Activated naive CD8-positive, alpha-beta T cell (primary cell): Measurements from ENCODE around the gene KIF1B.
"Not testable (repeated sequence)": the region's sequence is repeated elsewhere in the genome, so short reads cannot be mapped to it uniquely, and the experiment has no call there.

Experiments used
- H3K27ac Mint-ChIP-seq: one replicate; pipeline ENCODE4 v1.8.0; 2021; ENCODE audit warnings: mixed read lengths
- H3K27me3 Mint-ChIP-seq: one replicate; pipeline ENCODE4 v1.8.0; 2021; ENCODE audit warnings: mixed read lengths
- H3K36me3 Mint-ChIP-seq: one replicate; pipeline ENCODE4 v1.8.0; 2021; ENCODE audit warnings: mixed read lengths
- H3K4me1 Mint-ChIP-seq: one replicate; pipeline ENCODE4 v1.8.0; 2021; ENCODE audit warnings: low read depth, mixed read lengths
- H3K4me3 Mint-ChIP-seq: one replicate; pipeline ENCODE4 v1.8.0; 2021; ENCODE audit warnings: mild to moderate bottlenecking, mixed read lengths
- H3K9me3 Mint-ChIP-seq: one replicate; pipeline ENCODE4 v1.8.0; 2021; ENCODE audit warnings: low read depth, mixed read lengths

The KIF1B gene

GRCh38 chr1:10339815-10340214 lies 129.4 kb downstream of the KIF1B start:
- H3K27me3 Mint-ChIP-seq: no peaks in the 10 kb centered on the region
- H3K36me3 Mint-ChIP-seq: peaks cover 15% of the 10 kb centered on the region
- no peaks in the 10 kb centered on the region for H3K9me3 Mint-ChIP-seq
- H3K4me1 Mint-ChIP-seq: no peaks in the 10 kb centered on the region
- no peak overlapping the region for H3K27ac Mint-ChIP-seq
- no peak overlapping the region for H3K4me3 Mint-ChIP-seq

DNA sequence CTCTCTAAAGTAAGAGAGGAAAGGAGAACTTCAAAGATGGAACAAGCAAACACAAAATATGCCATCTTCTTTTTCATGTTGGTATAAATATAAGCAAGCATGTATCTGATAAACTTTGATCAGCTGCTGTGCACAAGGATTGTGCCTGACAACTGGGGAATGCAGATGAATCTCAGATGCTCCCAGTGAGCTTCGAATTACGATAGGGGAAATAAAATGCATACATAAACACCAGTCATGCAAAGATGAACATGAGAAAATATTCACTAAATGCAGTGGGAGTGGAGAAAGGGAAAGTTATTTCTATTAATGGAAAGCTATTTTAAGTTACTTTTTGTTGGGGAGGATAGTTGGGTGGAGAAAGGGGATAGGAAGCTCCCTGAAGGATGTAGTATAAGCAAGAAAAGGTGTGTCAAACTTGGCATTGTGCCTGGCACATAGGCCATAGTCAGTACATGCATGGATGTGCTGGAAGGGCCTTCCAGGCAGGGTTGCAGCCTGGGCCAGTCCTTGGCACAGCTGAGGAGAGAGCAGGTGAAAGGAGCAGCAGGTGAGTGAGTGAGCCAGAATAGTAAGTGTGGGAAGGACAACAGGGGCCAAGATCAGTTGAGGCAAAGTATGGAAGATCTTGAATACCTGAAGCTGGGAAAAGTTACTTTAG lies 130.7 kb downstream of the KIF1B start:
- Mint-ChIP-seq H3K27ac (no peak overlapping the region), H3K4me3 (no peak overlapping the region), H3K4me1 (no peaks in the 10 kb centered on the region), H3K9me3 (no peaks in the 10 kb centered on the region), H3K36me3 (peaks cover 15% of the 10 kb centered on the region), H3K27me3 (no peaks in the 10 kb centered on the region)

DNA sequence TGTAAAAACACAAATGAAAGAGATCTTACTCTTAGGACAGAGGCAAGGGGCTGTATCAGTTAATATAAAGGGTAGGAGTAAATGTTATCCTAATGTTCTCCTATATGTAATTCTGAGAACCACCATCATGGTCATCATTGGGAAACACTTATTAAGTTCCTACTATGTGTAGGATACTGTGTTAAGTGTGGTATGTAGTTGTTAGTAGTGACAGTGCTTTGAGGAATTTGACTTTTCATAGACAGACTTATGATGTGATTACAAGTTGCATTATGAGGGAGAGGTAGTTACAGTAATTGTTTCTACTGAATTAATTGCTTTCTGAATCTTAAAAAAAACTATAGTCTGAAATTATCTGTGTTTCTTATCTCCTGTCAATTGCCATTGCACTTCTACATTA lies 136.7 kb downstream of the KIF1B start:
- peaks cover 12% of the 10 kb centered on the region for H3K36me3 Mint-ChIP-seq
- no peak overlapping the region for H3K27ac Mint-ChIP-seq
- no peak overlapping the region for H3K4me3 Mint-ChIP-seq
- no peaks in the 10 kb centered on the region for H3K4me1 Mint-ChIP-seq
- no peaks in the 10 kb centered on the region for H3K27me3 Mint-ChIP-seq
- no peaks in the 10 kb centered on the region for H3K9me3 Mint-ChIP-seq

GRCh38 chr1:10353282-10353681 lies 142.9 kb downstream of the KIF1B start:
- no peaks in the 10 kb centered on the region for H3K4me1 Mint-ChIP-seq
- peaks cover 3% of the 10 kb centered on the region for H3K36me3 Mint-ChIP-seq
- no peaks in the 10 kb centered on the region for H3K27me3 Mint-ChIP-seq
- no peak overlapping the region for H3K27ac Mint-ChIP-seq
- no peaks in the 10 kb centered on the region for H3K9me3 Mint-ChIP-seq
- H3K4me3 Mint-ChIP-seq: no peak overlapping the region

DNA sequence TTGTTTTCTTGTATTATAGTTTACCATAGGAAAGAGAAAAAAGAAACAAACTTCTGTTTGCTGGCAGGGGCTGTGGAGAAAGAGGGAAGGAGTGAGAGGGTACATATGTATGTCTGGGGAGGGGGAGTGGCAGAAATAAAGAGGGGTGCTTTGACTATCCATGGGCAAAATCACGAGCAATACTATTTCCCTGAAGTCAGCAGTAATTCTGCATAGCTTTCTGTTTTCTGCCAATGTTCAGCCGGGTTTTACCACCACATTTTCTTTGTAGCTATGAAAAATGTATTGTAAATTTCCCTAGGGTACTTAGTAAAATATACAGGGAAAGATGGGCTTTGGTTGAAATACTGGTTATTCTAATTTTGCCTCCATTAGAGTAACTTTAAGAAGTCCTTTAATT lies 143.3 kb downstream of the KIF1B start:
- Mint-ChIP-seq H3K4me3 (no peak overlapping the region), H3K27me3 (no peaks in the 10 kb centered on the region), H3K9me3 (no peaks in the 10 kb centered on the region), H3K36me3 (peaks cover 3% of the 10 kb centered on the region), H3K4me1 (no peaks in the 10 kb centered on the region), H3K27ac (no peak overlapping the region)

DNA sequence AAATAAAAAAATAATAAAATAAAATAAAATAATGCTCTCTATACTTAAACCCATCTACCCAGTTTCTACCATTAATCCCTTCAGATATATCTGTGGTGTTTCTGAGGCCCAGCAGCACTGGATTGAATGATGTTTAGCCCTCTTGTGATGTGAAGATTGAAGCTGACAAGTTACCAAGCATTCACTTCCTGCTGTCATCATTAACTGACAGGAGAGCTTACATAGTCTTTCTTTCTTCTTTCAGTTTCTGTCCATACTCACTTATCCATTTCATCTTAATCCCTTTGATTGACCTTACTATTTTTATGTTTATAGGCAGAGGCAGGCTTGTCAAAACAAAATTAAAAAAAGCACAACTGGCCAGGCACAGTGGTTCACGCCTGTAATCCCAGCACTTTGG lies 149.7 kb downstream of the KIF1B start:
- H3K36me3 Mint-ChIP-seq: peaks cover 4% of the 10 kb centered on the region
- H3K4me3 Mint-ChIP-seq: no peak overlapping the region
- no peaks in the 10 kb centered on the region for H3K9me3 Mint-ChIP-seq
- H3K27me3 Mint-ChIP-seq: no peaks in the 10 kb centered on the region
- no peaks in the 10 kb centered on the region for H3K4me1 Mint-ChIP-seq
- H3K27ac Mint-ChIP-seq: no peak overlapping the region

- no peaks in the 10 kb centered on the region for H3K4me1 Mint-ChIP-seq
- no peaks in the 10 kb centered on the region for H3K27me3 Mint-ChIP-seq
- no peaks in the 10 kb centered on the region for H3K9me3 Mint-ChIP-seq
- H3K27ac Mint-ChIP-seq: no peak overlapping the region
- peaks cover 8% of the 10 kb centered on the region for H3K36me3 Mint-ChIP-seq
- H3K4me3 Mint-ChIP-seq: no peak overlapping the region
Observed at GRCh38 chr1:10361515-10361914, 151.1 kb downstream of the KIF1B start.

DNA sequence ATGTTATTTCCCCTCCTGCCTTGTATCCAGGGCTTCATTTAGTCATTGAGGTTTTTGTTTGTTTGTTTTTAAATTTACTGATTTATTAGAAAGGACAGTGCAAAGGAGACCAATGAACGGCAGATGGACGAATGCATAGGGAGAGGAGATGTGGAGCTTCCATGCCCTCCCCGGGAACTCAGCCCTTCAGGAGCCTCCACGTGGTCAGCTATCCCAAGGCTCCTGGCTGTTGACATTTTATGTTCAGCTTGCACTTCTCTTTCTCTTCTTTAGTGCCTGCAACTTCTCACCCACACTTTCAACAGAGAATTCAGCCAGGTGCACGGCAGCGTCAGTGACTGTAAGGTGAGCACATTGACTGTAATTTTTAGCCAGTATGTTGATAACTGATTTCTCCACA lies 157.8 kb downstream of the KIF1B start:
- Mint-ChIP-seq H3K36me3 (peaks cover 6% of the 10 kb centered on the region), H3K27me3 (no peaks in the 10 kb centered on the region), H3K27ac (no peak overlapping the region)

DNA sequence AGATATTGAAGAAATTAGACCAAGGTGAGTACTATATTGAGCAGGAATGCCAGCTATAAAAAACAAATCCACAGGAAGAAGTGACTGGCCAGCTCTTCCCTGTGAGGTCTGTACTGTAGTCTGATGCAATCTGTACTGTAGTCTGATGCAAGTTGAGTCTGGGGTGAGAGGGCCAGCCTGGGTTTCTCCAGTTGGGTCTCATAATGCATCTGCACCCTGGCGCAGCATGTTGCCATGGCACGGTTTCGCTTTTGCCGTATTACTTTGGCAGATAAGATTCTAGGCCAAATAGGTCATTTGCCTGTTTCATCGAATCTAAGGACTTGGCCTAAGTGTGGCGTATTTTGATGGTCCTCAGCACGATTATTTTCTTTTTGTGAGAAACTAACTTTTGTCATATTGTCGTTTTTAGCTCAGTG lies 164.1 kb downstream of the KIF1B start:
- H3K27ac Mint-ChIP-seq: no peak overlapping the region
- no peaks in the 10 kb centered on the region for H3K27me3 Mint-ChIP-seq
- no peak overlapping the region for H3K4me3 Mint-ChIP-seq
- no peaks in the 10 kb centered on the region for H3K9me3 Mint-ChIP-seq
- H3K4me1 Mint-ChIP-seq: no peaks in the 10 kb centered on the region
- H3K36me3 Mint-ChIP-seq: peaks cover 6% of the 10 kb centered on the region

More for the DNA sequence above, 157.8 kb downstream of the KIF1B start:
- H3K4me3 Mint-ChIP-seq: no peak overlapping the region
- H3K9me3 Mint-ChIP-seq: no peaks in the 10 kb centered on the region
- H3K4me1 Mint-ChIP-seq: no peaks in the 10 kb centered on the region

DNA sequence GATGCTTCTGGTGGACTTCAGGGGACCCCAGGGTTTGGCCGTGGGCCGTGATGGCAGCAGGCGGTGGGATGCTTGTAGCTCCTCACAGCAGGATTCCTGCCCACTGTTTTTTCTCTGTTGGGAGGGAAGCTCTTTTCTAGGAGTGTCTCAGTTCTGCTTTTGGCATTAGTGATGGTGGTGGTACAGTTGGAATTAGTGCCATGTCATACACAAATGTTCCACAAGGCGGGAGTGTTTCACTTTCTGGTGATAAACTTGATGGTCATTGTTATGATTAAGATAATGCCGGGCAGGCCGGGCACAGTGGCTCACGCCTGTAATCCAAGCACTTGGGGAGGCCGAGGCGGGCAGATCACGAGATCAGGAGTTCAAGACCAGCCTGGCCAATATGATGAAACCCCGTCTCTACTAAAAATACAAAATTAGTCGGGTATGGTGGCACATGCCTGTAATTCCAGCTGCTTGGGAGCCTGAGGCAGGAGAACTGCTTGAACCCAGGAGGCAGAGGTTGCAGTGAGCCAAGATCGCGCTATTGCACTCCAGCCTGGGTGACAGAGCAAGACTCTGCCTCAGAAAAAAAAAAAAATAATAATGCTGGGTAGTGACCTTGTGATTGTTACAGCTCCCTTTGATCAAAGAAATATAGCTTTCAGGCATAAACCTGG lies 167.1 kb downstream of the KIF1B start:
- not testable (repeated sequence) for H3K27me3 Mint-ChIP-seq, H3K4me1 Mint-ChIP-seq, H3K36me3 Mint-ChIP-seq, H3K27ac Mint-ChIP-seq, H3K9me3 Mint-ChIP-seq, H3K4me3 Mint-ChIP-seq

- Mint-ChIP-seq H3K9me3 (no peaks in the 10 kb centered on the region), H3K27me3 (no peaks in the 10 kb centered on the region), H3K36me3 (peaks cover 4% of the 10 kb centered on the region), H3K27ac (no peak overlapping the region), H3K4me3 (no peak overlapping the region), H3K4me1 (no peaks in the 10 kb centered on the region)
Observed at GRCh38 chr1:10378081-10378841, 167.9 kb downstream of the KIF1B start.

DNA sequence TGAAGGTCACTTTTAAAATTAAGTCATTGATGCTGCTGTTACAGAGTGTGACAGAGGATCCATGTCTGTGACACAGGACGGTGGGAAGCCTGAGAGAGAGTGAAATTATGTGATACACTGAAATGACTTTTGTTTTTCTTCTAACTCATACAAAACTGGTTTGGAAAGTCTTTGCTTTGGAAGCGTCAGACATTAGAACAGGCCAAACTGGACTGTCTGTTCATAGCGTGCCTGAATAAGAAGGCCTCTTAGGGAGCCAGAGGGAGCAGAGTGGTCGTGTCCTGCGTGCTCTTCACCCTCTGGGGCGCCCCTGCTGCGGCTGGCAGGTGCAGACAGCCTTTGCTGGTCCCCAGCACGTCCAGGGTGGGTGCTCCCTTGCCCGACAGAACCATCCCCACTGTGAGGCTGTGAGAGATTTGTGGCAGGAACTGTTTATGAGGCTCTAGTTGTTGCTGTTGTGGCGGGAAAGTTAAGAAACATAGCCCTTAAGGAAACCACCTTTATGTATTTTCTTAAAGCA lies 168.8 kb downstream of the KIF1B start:
- Mint-ChIP-seq H3K27me3 (no peaks in the 10 kb centered on the region), H3K4me3 (no peak overlapping the region), H3K4me1 (no peaks in the 10 kb centered on the region), H3K27ac (no peak overlapping the region), H3K36me3 (peaks cover 2% of the 10 kb centered on the region), H3K9me3 (no peaks in the 10 kb centered on the region)

DNA sequence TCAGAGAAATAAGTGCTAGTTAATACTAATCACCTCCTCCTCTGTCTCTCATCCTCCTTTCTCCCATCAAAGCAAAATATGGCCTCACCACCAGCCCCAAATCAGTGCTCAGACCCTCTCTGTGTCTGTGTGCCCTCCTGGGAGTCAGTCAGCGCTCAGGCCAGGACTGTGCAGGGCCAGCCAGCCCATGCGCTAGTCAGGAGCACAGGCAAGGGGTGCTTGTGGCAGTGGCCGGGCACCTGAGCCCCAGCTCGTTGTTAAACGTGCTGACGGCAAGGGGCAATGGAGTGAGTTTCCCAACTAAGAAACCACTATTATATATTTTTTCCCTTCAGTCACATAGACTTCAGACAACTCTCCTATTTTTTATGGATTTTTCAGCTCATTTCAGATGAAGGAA lies 169.3 kb downstream of the KIF1B start:
- Mint-ChIP-seq H3K9me3 (no peaks in the 10 kb centered on the region), H3K4me1 (no peaks in the 10 kb centered on the region), H3K27ac (no peak overlapping the region), H3K36me3 (peaks cover 4% of the 10 kb centered on the region), H3K27me3 (no peaks in the 10 kb centered on the region), H3K4me3 (no peak overlapping the region)

DNA sequence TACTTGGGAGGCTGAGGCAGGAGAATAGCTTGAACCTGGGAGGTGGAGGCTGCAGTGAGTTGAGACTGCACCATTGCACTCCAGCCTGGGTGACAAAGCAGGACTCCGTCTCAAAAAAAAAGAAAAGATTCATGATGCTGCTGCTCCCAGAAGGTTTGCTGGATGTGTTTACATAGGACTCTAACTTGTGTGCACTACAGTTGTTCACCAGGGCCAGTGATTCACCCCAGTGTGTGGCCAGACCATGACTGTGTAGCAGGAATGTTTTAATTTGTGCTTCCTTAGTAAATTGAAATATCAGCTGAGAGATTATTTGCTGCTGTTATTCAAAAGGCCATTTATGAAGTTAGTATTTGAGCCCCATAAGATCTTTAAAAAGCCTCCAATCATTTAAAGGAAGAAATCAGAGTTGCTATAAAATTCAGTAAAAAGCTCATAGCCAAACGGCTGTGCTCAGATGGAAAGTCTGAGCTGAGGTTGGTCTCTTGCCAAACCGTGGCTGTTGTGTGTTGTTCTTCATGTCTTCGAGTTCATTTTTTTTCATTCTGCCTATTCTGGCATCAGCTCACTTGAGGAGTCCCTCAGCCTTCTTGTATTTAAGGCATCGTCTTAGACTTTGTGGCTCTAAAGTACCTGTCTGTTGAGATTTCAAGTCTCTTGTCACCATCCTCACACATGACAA lies 170.4 kb downstream of the KIF1B start:
- Mint-ChIP-seq H3K27ac (no peak overlapping the region), H3K9me3 (no peaks in the 10 kb centered on the region), H3K27me3 (no peaks in the 10 kb centered on the region), H3K4me1 (no peaks in the 10 kb centered on the region), H3K4me3 (no peak overlapping the region), H3K36me3 (peaks cover 4% of the 10 kb centered on the region)

- Mint-ChIP-seq H3K4me3 (no peak overlapping the region), H3K9me3 (no peaks in the 10 kb centered on the region), H3K27ac (no peak overlapping the region), H3K27me3 (no peaks in the 10 kb centered on the region), H3K36me3 (peaks cover 4% of the 10 kb centered on the region), H3K4me1 (peaks cover 5% of the 10 kb centered on the region)
Observed at GRCh38 chr1:10383630-10384029, 173.3 kb downstream of the KIF1B start.
